Measurements from ENCODE around the gene MED26. TPM values are rescaled to one million over a fixed set of nuclear protein-coding genes. Genes with fewer than 3 reads are reported as not detected.

MED26 gene
- total RNA-seq, 3 donors from 2014 or later: 10.8 to 12.0 (median 11.2) TPM

GRCh38 chr19:16660763-16661479, 32.9 kb upstream of the MED26 start, which contains the start of gene TMEM38A:
Gene TMEM38A (plus strand): TSS chr19:16661139. CDS start chr19:16661218, 79 bp downstream.
- Histone ChIP-seq H3K4me3 (peak within 1 kb of the TSS; percentile 42), H3K36me3 (ENCODE audit: low read depth) (no peaks in the 10 kb centered on the region), H3K4me1 (ENCODE audit: low read depth) (peaks cover 12% of the 10 kb centered on the region), H3K9me3 (no peaks in the 10 kb centered on the region)
- intact Hi-C loops (cut with DNase I, micrococcal nuclease): no loop called here
- ATAC-seq (peak; percentile 35), DNase-seq (peak; percentile 55 to 81 (median 80))
- TF ChIP-seq CTCF (IDR thresholded peaks at IDR 0.05): no peak

- Histone ChIP-seq H3K9me3 (no peaks in the 10 kb centered on the region), H3K36me3 (ENCODE audit: low read depth) (no peaks in the 10 kb centered on the region), H3K4me3 (peak within 1 kb of the TSS; percentile 42), H3K4me1 (ENCODE audit: low read depth) (peaks cover 12% of the 10 kb centered on the region)
- peak; percentile 97 for ATAC-seq
- intact Hi-C loops (cut with DNase I, micrococcal nuclease): no loop called here
- peak; percentile 98 to 99 (median 99) for DNase-seq
- no peak for TF ChIP-seq CTCF (IDR thresholded peaks at IDR 0.05)
Observed at GRCh38 chr19:16659832-16660708, 32.1 kb upstream of the MED26 start, which contains the start of gene SMIM7. Gene SMIM7 (minus strand): TSS chr19:16660144. CDS start chr19:16660110, 34 bp downstream.

GRCh38 chr19:16659464-16659831, 31.4 kb upstream of the MED26 start:
- no peak for ATAC-seq
- TF ChIP-seq CTCF (IDR thresholded peaks at IDR 0.05): no peak
- no peaks in the 10 kb centered on the region for H3K36me3 ChIP-seq (ENCODE audit: low read depth)
- intact Hi-C loops (cut with DNase I, micrococcal nuclease): no loop called here
- peak overlapping the region; percentile 42 for H3K4me3 ChIP-seq
- no peaks in the 10 kb centered on the region for H3K9me3 ChIP-seq
- peaks cover 12% of the 10 kb centered on the region for H3K4me1 ChIP-seq (ENCODE audit: low read depth)
- no peak for DNase-seq

- H3K36me3 ChIP-seq (ENCODE audit: low read depth): peaks cover 6% of the 10 kb centered on the region
- no peak for DNase-seq
- ATAC-seq: no peak
- peaks cover 12% of the 10 kb centered on the region for H3K4me1 ChIP-seq (ENCODE audit: low read depth)
- no peaks in the 10 kb centered on the region for H3K9me3 ChIP-seq
- no peak overlapping the region for H3K4me3 ChIP-seq
- intact Hi-C loops (cut with DNase I, micrococcal nuclease): no loop called here
- TF ChIP-seq CTCF (IDR thresholded peaks at IDR 0.05): no peak
Observed at GRCh38 chr19:16657384-16657783, 29.4 kb upstream of the MED26 start.

GRCh38 chr19:16655727-16656126, 27.7 kb upstream of the MED26 start:
- no peaks in the 10 kb centered on the region for H3K9me3 ChIP-seq
- H3K4me3 ChIP-seq: no peak overlapping the region
- peaks cover 12% of the 10 kb centered on the region for H3K4me1 ChIP-seq (ENCODE audit: low read depth)
- no peak for DNase-seq
- TF ChIP-seq CTCF (IDR thresholded peaks at IDR 0.05): no peak
- intact Hi-C loops (cut with DNase I, micrococcal nuclease): no loop called here
- ATAC-seq: no peak
- H3K36me3 ChIP-seq (ENCODE audit: low read depth): peaks cover 6% of the 10 kb centered on the region
